Astrocyte of the cerebellum (primary cell): ENCODE data around the gene GPC4.

ENCODE experiments used
- DNase-seq: peaks from one replicate; pipeline ENCODE4 v3.0.0-alpha.2; 2011; ENCODE audit warnings: low read depth
- H3K4me3 ChIP-seq: 2 replicates; pipeline ENCODE4 v1.5.1; 2011; ENCODE audit warnings: mild to moderate bottlenecking, low read depth, low read length, moderate library complexity
- in situ Hi-C: cut with HindIII; loops from 2 replicates; pipeline ENCODE4 v1.10.0; 2017; ENCODE audit warnings: low sequenced_read_pairs
- TF ChIP-seq, protein P1 (sequence below): IDR thresholded peaks from 2 replicates; pipeline ENCODE4 v1.5.1; 2012; ENCODE audit warnings: low read length, low read depth, moderate library complexity, mild to moderate bottlenecking; ENCODE audit errors: missing control alignments

GPC4 gene

DNA sequence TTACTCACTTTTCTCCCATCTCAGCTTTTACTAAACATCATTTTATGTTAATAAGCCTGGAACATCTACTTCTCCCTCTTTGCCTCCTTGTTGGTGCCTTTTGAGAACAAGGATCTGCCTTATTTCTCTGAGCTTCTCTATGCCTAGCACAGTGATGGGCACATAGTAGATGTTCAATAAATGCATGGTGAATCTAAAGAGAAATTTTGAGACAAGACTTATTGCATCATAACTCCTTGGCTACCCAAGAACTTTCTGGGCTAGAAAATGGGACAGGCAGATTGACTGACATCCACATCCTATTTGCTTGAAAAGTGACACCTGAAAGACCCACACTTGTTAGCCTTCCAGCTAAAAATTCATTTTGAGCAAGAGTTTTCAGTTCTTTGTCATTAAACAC, 109.9 kb downstream of the GPC4 start:
- in situ Hi-C loops = no loop called here
- no peak overlapping the region for H3K4me3 ChIP-seq
- TF ChIP-seq, protein P1, sequence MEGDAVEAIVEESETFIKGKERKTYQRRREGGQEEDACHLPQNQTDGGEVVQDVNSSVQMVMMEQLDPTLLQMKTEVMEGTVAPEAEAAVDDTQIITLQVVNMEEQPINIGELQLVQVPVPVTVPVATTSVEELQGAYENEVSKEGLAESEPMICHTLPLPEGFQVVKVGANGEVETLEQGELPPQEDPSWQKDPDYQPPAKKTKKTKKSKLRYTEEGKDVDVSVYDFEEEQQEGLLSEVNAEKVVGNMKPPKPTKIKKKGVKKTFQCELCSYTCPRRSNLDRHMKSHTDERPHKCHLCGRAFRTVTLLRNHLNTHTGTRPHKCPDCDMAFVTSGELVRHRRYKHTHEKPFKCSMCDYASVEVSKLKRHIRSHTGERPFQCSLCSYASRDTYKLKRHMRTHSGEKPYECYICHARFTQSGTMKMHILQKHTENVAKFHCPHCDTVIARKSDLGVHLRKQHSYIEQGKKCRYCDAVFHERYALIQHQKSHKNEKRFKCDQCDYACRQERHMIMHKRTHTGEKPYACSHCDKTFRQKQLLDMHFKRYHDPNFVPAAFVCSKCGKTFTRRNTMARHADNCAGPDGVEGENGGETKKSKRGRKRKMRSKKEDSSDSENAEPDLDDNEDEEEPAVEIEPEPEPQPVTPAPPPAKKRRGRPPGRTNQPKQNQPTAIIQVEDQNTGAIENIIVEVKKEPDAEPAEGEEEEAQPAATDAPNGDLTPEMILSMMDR = no peak
- DNase-seq = no peak

DNA sequence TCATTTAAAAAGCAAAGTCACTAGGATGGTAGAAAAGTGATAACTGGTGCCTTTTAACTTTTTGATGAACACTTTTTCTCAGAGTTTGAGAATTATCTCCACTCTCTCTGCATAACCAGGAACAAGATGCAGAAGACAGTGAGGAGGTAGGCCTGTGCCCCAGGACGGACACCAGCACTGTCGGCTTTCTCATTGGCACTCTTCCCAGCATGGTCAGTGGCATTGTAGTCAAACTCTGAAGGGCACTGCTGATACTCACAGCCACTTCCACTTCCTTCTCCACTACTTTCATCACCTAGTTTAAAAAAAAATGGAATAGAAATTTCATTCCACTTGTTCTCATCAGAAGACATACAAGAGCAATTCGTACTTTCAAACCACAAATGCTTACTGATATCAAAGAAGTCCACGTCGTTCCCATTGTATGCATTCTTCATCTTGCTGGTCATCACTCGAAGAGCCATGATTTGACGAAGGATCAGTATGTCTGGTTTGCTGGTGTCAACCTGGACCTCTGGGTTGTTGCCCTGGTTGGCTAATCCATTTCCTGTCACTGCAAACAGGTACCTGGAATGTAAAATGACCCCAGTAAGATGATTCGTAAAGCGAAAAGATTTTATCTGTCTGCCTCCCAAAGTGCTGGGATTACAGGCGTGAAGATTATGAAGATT, 112.4 kb downstream of the GPC4 start:
- in situ Hi-C loops = no loop called here
- DNase-seq = no peak

DNA sequence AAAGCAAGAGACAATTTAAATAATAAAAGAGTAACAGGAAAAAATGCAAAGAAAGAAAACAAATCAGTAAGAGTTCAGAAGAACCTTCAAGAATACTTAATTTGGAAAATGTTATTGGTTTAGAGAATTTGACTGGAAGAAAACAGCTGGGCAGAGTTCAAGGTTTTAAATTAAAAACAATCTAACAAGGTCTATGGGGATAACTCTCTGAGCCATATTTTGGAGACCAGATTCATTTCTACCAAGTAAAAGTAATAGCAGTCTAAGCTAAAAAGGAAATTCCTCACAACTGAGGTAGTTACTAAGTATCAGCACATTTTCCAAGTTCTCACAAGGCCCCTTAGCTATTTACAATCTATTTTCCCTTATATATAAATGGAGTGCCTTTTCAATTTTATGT, 114.7 kb downstream of the GPC4 start:
- DNase-seq = no peak
- no peak overlapping the region for H3K4me3 ChIP-seq
- TF ChIP-seq, protein P1 = no peak
- in situ Hi-C loops = no loop called here

More for the DNA sequence above, 112.4 kb downstream of the GPC4 start:
- H3K4me3 ChIP-seq = no peak overlapping the region
- TF ChIP-seq, protein P1 = no peak

DNA sequence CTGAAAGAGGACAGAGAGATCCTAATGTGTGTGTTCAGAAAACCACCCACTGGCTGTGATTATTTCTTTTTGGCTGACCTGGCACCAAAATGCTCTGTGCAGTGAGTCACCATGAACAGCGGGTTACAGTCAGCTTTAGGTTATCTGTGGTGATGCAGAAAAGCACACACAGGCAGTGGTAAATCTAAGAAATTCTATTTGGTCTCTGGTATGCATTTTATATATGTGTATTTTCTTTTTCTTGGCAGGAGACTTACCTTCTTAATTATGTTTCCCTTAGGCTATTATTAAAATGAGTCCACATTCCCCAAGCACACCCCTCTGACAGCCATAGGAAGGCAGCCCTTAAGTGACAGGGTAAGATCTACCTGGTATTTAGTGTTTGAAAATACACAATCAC, 118.0 kb downstream of the GPC4 start:
- TF ChIP-seq, protein P1 = no peak
- DNase-seq = peak; percentile 77
- in situ Hi-C loops = no loop called here
- no peak overlapping the region for H3K4me3 ChIP-seq

DNA sequence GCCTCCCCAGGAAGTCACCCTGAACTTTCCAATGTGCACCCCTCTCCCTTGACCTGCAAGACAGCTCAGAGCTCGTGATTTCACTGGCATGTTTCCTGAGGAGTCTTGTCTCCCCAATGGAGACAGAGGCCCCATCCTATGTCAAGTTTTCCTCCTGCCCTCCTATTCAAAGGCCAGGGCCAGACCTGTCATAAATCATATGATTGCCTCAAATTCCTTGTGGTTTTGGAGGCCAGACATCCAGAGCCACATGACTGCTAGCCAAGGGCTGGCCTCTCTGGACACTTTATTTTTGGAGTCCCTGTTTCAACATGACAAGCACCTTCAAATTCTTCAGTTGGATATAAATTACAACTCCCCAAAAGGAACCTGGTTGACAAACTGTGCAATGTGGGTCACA, 121.2 kb downstream of the GPC4 start:
- no peak for DNase-seq
- in situ Hi-C loops = no loop called here
- no peak overlapping the region for H3K4me3 ChIP-seq
- TF ChIP-seq, protein P1 = no peak

DNA sequence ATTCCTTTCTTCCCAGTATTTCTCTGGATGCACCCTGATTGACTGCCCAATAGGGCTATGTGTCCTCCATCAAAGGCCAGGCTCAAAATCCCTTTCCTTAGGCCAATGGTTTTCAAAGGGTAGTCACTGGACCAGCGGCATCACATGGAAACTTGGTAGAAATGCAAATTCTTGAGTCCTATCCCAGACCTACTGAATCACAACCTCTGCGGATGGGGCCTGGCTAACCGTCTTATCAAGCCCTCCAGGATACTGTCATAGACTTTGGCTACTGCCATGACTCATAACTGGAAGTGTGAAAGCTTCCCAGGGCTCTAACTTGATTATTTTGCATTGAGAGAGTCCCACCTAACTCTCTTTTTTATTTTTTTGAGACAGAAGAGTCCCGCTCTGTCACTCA, 125.2 kb downstream of the GPC4 start:
- in situ Hi-C loops = no loop called here
- H3K4me3 ChIP-seq = no peak overlapping the region
- TF ChIP-seq, protein P1 = no peak
- no peak for DNase-seq

DNA sequence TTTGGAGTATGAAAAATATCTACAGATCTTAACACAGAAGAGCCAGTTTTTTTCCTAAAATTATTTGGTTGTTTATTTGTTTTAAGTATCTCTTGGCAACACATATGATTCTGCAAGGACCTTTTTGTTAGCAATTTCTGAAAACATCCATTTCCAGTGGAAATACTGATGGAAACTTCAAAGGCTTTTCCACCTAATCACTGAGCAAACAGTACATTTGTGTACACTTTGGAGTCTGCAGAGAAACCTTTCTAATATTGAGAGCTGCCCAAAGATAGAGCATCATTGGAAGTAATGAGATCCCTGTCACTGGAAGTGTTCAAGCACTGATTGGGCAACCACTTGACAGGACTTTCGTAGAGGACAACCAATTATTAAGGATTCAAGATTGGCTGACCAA, 127.4 kb downstream of the GPC4 start:
- in situ Hi-C loops = no loop called here

More for the DNA sequence above, 127.4 kb downstream of the GPC4 start:
- no peak for DNase-seq
- H3K4me3 ChIP-seq = no peak overlapping the region
- TF ChIP-seq, protein P1 = no peak
